WTC11 (cell line): ENCODE data around the gene CCL8. TPM values are rescaled to one million over a fixed set of nuclear protein-coding genes. Genes with fewer than 3 reads are reported as not detected.

Source experiments
- ATAC-seq: fragments of 200-7000 bp; cut with Tn5 transposase; 2 replicates; pipeline ENCODE4 v1.10.0; 2021; ENCODE audit warnings: mild to moderate bottlenecking, moderate library complexity
- CTCF ChIA-PET: fragments of 300-600 bp; sonication (Branson Sonifier 250); formaldehyde crosslinking; loops from one replicate; lab custom pipeline; 2021; ENCODE audit warnings: antibody characterized with exemption; lab: Charles Lee
- POLR2A ChIA-PET: fragments of 350-600 bp; sonication (Branson Sonifier 250); formaldehyde crosslinking; loops from one replicate; lab custom pipeline; 2021; ENCODE audit warnings: antibody characterized with exemption; lab: Charles Lee
- DNase-seq: peaks from one replicate; pipeline ENCODE4 v3.0.0; 2021; ENCODE audit warnings: low spot score
- H3K27ac Mint-ChIP-seq: 2 replicates; pipeline ENCODE4 v1.8.0; 2021; ENCODE audit warnings: mixed read lengths
- H3K27me3 Mint-ChIP-seq: 2 replicates; pipeline ENCODE4 v1.8.0; 2021; ENCODE audit warnings: low read depth, mild to moderate bottlenecking, moderate library complexity, mixed read lengths
- H3K36me3 Mint-ChIP-seq: 2 replicates; pipeline ENCODE4 v1.8.0; 2021; ENCODE audit warnings: mixed read lengths
- H3K4me1 Mint-ChIP-seq: 2 replicates; pipeline ENCODE4 v1.8.0; 2022; ENCODE audit warnings: mixed read lengths
- H3K4me3 Mint-ChIP-seq: 2 replicates; pipeline ENCODE4 v1.8.0; 2021; ENCODE audit warnings: mild to moderate bottlenecking, moderate library complexity, mixed read lengths
- H3K9me3 Mint-ChIP-seq: 2 replicates; pipeline ENCODE4 v1.8.0; 2021; ENCODE audit warnings: mixed read lengths
- ATF1 ChIP-seq: sonication (generic); formaldehyde crosslinking; IDR thresholded peaks from 2 replicates; pipeline ENCODE4 v1.8.1; 2023; ENCODE audit warnings: mild to moderate bottlenecking, moderate library complexity, missing genetic modification reagents
- CDX4 ChIP-seq: fragments of 250-450 bp; sonication (Bioruptor Pico); IDR thresholded peaks from 2 replicates; pipeline ENCODE4 v1.9.0; 2021; ENCODE audit warnings: moderate library complexity, mild to moderate bottlenecking, inconsistent platforms, borderline replicate concordance
- CREB1 ChIP-seq: sonication (generic); formaldehyde crosslinking; IDR thresholded peaks from 2 replicates; pipeline ENCODE4 v1.8.0; 2023; ENCODE audit warnings: mild to moderate bottlenecking, missing genetic modification reagents
- E2F1 ChIP-seq: sonication (generic); formaldehyde crosslinking; IDR thresholded peaks from 2 replicates; pipeline ENCODE4 v1.8.0; 2022; ENCODE audit warnings: mild to moderate bottlenecking, missing genetic modification reagents
- EMX1 ChIP-seq: fragments of 250-450 bp; sonication (Bioruptor Pico); IDR thresholded peaks from 2 replicates; pipeline ENCODE4 v1.8.0; 2021; ENCODE audit warnings: mild to moderate bottlenecking
- ESRRA ChIP-seq: sonication (generic); formaldehyde crosslinking; IDR thresholded peaks from 2 replicates; pipeline ENCODE4 v1.8.1; 2022; ENCODE audit warnings: mild to moderate bottlenecking, missing genetic modification reagents, borderline replicate concordance
- FOXJ3 ChIP-seq: sonication (generic); formaldehyde crosslinking; IDR thresholded peaks from 2 replicates; pipeline ENCODE4 v1.9.0; 2021; ENCODE audit warnings: missing genetic modification reagents, mild to moderate bottlenecking, borderline replicate concordance
- GTF2I ChIP-seq: fragments of 250-450 bp; sonication (Bioruptor Pico); conservative IDR thresholded peaks from 2 replicates; pipeline ENCODE4 v1.4.0; 2021; ENCODE audit warnings: mild to moderate bottlenecking
- JAZF1 ChIP-seq: fragments of 250-450 bp; sonication (Bioruptor Pico); IDR thresholded peaks from 2 replicates; pipeline ENCODE4 v1.9.0; 2021; ENCODE audit warnings: moderate library complexity, mild to moderate bottlenecking, inconsistent platforms
- NFATC4 ChIP-seq: fragments of 250-450 bp; sonication (Bioruptor Pico); IDR thresholded peaks from 2 replicates; pipeline ENCODE4 v1.9.0; 2021; ENCODE audit warnings: mild to moderate bottlenecking
- PRRX2 ChIP-seq: fragments of 250-450 bp; sonication (Bioruptor Pico); IDR thresholded peaks from 2 replicates; pipeline ENCODE4 v1.8.0; 2021; ENCODE audit warnings: mild to moderate bottlenecking
- RELA ChIP-seq: sonication (generic); formaldehyde crosslinking; IDR thresholded peaks from 2 replicates; pipeline ENCODE4 v1.8.1; 2022; ENCODE audit warnings: missing genetic modification reagents, mild to moderate bottlenecking, borderline replicate concordance
- SMAD4 ChIP-seq: sonication (generic); formaldehyde crosslinking; IDR thresholded peaks from 2 replicates; pipeline ENCODE4 v1.8.0; 2022; ENCODE audit warnings: mild to moderate bottlenecking, missing genetic modification reagents
- TCF7 ChIP-seq: sonication (generic); formaldehyde crosslinking; IDR thresholded peaks from 2 replicates; pipeline ENCODE4 v1.8.0; 2022; ENCODE audit warnings: mild to moderate bottlenecking, low read depth, missing genetic modification reagents, moderate library complexity
- USF2 ChIP-seq: sonication (generic); formaldehyde crosslinking; IDR thresholded peaks from 2 replicates; pipeline ENCODE4 v1.8.1; 2023; ENCODE audit warnings: mild to moderate bottlenecking, missing genetic modification reagents, moderate library complexity
- ZNF263 ChIP-seq: sonication (generic); formaldehyde crosslinking; IDR thresholded peaks from 2 replicates; pipeline ENCODE4 v1.8.1; 2022; ENCODE audit warnings: low read depth, mild to moderate bottlenecking, moderate library complexity, missing genetic modification reagents
- ZNF425 ChIP-seq: fragments of 250-450 bp; sonication (Bioruptor Pico); conservative IDR thresholded peaks from 2 replicates; pipeline ENCODE4 v1.9.0; 2021; ENCODE audit warnings: mild to moderate bottlenecking
- total RNA-seq: library from RNA; stranded (reverse); gene quantifications from 3 replicates; pipeline ENCODE4 v1.2.3, GENCODE V29; 2021
- TF ChIP-seq, protein P1 (sequence below): sonication (generic); formaldehyde crosslinking; IDR thresholded peaks from 2 replicates; pipeline ENCODE4 v1.8.1; 2023; ENCODE audit warnings: mild to moderate bottlenecking, missing genetic modification reagents
- TF ChIP-seq, protein P2 (sequence below): fragments of 250-450 bp; sonication (Bioruptor Pico); IDR thresholded peaks from 2 replicates; pipeline ENCODE4 v1.9.0; 2021; ENCODE audit warnings: mild to moderate bottlenecking
- TF ChIP-seq, protein P3 (sequence below): sonication (generic); formaldehyde crosslinking; IDR thresholded peaks from 2 replicates; pipeline ENCODE4 v1.8.1; 2023; ENCODE audit warnings: mild to moderate bottlenecking, moderate library complexity, missing genetic modification reagents

The CCL8 gene
- total RNA-seq, 1 experiment from 2014 or later = not detected

- Mint-ChIP-seq H3K27me3 (peaks cover 5% of the 10 kb centered on the region), H3K4me1 (no peaks in the 10 kb centered on the region), H3K36me3 (no peaks in the 10 kb centered on the region), H3K27ac (no peak overlapping the region), H3K9me3 (no peaks in the 10 kb centered on the region), H3K4me3 (no peak overlapping the region)
- DNase-seq (no peak), ATAC-seq (no peak)
- CTCF ChIA-PET = interaction anchor here (0.9 kb wide), 1 partner anchor 70 kb away, joined by 3 read pairs; no protein-coding TSS in a partner anchor
- POLR2A ChIA-PET = no interaction called here
- TF ChIP-seq PRRX2 (CRISPR knock-in tag) (no peak), SMAD4 (CRISPR knock-in tag) (no peak), RELA (CRISPR knock-in tag) (no peak), ATF1 (CRISPR knock-in tag) (no peak), CDX4 (CRISPR knock-in tag) (no peak), EMX1 (CRISPR knock-in tag) (no peak), JAZF1 (CRISPR knock-in tag) (no peak), ESRRA (CRISPR knock-in tag) (no peak), USF2 (no peak), TCF7 (CRISPR knock-in tag) (no peak), FOXJ3 (CRISPR knock-in tag) (no peak), CREB1 (CRISPR knock-in tag) (no peak), ZNF425 (CRISPR knock-in tag) (no peak), GTF2I (no peak), E2F1 (no peak), ZNF263 (CRISPR knock-in tag) (no peak), NFATC4 (CRISPR knock-in tag) (no peak)
- TF ChIP-seq, protein P1, sequence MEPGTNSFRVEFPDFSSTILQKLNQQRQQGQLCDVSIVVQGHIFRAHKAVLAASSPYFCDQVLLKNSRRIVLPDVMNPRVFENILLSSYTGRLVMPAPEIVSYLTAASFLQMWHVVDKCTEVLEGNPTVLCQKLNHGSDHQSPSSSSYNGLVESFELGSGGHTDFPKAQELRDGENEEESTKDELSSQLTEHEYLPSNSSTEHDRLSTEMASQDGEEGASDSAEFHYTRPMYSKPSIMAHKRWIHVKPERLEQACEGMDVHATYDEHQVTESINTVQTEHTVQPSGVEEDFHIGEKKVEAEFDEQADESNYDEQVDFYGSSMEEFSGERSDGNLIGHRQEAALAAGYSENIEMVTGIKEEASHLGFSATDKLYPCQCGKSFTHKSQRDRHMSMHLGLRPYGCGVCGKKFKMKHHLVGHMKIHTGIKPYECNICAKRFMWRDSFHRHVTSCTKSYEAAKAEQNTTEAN (CRISPR knock-in tag) = no peak
- TF ChIP-seq, protein P2, sequence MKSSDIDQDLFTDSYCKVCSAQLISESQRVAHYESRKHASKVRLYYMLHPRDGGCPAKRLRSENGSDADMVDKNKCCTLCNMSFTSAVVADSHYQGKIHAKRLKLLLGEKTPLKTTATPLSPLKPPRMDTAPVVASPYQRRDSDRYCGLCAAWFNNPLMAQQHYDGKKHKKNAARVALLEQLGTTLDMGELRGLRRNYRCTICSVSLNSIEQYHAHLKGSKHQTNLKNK = no peak
- TF ChIP-seq, protein P3, sequence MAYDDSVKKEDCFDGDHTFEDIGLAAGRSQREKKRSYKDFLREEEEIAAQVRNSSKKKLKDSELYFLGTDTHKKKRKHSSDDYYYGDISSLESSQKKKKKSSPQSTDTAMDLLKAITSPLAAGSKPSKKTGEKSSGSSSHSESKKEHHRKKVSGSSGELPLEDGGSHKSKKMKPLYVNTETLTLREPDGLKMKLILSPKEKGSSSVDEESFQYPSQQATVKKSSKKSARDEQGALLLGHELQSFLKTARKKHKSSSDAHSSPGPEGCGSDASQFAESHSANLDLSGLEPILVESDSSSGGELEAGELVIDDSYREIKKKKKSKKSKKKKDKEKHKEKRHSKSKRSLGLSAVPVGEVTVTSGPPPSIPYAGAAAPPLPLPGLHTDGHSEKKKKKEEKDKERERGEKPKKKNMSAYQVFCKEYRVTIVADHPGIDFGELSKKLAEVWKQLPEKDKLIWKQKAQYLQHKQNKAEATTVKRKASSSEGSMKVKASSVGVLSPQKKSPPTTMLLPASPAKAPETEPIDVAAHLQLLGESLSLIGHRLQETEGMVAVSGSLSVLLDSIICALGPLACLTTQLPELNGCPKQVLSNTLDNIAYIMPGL (CRISPR knock-in tag) = no peak
Measured at GRCh38 chr17:34291721-34292348, 27.4 kb upstream of the CCL8 start.
